NOMO-1 treated with DMSO at 0.1 percent for 48 hours (cell line): ENCODE measurements around the gene FOXA1.
"Not testable (repeated sequence)": the region's sequence is repeated elsewhere in the genome, so short reads cannot be mapped to it uniquely, and the experiment has no call there.

Experiments
- DNase-seq: peaks from one replicate; lab custom pipeline; 2025; ENCODE audit not compliant: unreplicated experiment; lab: John Stamatoyannopoulos, UW

Gene FOXA1

DNA sequence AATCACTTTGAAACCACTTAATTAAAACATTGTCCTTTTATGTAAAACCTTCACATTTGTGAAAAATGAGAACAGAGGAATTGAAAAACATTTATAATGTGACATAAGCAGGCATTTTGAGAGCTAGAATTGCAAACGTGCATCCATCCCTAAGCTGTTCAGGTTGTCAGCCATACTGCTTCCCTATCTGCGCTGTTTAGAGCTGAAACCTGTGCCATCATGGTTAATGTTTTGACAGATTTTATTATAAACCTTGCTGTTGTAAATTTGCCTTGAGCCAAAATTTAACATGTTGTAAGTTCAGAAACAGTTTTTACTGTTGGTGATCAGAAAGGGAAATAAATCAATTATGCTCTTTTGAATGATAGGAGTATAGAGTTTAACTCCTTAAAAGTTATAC lies 31.9 kb downstream of the FOXA1 start:
- DNase-seq = no peak

GRCh38 chr14:37559386-37559785 lies 35.7 kb downstream of the FOXA1 start:
- DNase-seq = no peak

DNA sequence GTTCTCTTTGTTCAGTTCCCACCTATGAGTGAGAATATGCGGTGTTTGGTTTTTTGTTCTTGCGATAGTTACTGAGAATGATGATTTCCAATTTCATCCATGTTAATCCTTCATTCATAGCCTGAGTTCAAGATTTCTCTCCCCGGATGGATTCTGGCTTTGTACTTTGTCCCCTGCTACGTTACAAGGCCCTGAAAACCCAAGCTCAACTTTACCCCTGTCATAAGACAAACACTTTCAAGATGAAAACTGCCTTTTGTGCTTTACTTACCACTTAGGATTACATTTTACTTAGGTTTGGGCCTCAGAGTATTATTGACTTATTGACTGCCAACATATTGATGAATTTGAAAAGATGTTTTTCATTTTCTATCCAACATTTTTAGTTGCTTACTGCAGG lies 36.3 kb downstream of the FOXA1 start:
- no peak for DNase-seq

DNA sequence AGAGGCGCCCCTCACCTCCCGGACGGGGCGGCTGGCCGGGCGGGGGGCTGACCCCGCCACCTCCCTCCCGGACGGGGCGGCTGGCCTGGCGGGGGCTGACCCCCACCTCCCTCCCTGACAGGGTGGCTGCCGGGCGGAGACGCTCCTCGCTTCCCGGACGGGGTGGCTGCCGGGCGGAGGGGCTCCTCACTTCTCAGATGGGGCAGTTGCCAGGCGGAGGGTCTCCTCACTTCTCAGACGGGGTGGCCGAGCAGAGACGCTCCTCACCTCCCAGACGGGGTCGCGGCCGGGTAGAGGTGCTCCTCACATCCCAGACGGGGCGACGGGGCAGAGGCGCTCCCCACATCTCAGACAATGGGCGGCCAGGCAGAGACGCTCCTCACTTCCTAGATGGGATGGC lies 39.5 kb downstream of the FOXA1 start:
- DNase-seq = not testable (repeated sequence)

DNA sequence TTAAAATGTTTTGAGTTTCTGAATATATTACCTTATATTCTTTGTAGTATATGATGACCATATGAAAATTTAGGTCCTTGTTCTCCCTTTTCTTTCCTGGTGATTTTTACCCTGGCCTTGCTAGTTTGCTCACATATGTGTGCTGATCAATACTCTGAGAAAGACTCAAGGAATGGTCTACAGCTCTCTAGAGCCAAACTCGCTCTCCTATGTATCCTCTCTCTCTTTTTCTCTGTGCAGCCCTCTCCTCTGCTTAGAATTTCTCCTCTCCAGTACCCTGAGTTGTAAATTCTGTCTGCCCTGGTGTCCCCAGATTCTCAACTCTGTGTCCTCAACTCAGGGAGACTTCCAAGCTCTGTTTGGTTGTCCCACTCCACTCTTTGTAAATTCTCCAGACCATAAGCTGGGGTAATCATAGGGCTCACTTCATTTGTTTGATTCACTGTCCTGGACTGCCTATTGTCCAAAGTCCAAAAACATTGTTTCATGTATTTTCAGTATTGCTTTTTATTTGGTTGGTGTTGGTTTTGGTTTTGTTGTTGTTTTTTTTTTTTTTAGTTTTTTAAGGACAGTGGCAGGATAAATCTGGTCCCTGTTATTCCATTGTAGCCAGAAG lies 41.0 kb downstream of the FOXA1 start:
- DNase-seq = no peak

- DNase-seq = no peak
These were observed 43.9 kb downstream of the FOXA1 start for GRCh38 chr14:37551119-37551518.

GRCh38 chr14:37550511-37550910 lies 44.5 kb downstream of the FOXA1 start:
- DNase-seq = no peak

DNA sequence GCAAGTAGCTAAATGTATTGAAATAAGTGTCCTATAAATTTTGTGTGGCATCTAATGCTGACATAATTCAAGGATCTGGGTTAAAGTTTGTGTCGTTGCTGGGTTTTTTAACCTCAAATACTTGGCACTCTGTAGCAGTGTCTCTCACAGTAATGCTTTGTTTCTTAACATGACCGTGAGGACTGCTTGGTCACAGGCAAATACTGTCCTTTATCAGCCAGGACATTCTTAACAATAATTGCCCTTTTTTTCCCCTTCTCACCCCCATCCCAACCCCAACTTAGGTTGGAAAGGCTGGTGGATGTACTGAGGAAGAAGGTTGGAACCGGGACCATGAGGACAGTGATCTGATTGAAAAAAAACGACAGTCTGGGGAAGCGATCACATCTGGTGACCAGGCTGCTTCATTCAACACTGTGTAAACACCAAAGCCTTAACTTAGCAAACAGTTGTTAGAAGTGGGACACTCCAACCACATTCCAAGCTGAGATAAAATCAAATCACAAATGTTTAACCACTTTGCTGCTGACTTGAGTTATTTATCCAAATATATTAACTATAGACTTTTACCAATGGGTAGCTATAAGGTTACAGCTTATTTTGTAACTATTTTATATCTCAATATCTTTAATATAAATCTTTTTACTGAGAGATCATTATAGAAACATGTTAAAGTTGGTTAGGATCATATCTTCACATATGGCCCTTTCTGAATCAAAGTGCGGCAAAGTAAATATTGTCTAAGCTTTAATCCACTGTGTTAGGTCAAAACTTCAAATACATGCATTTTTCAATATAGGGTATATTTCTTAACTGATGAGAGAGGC lies 48.2 kb downstream of the FOXA1 start:
- DNase-seq = no peak

- DNase-seq = no peak
These were observed 49.9 kb downstream of the FOXA1 start for GRCh38 chr14:37545174-37545573.

GRCh38 chr14:37544407-37544806 lies 50.6 kb downstream of the FOXA1 start:
- DNase-seq = no peak

GRCh38 chr14:37539992-37540391 lies 55.1 kb downstream of the FOXA1 start:
- no peak for DNase-seq
